ENCODE measurements around the gene NRCAM. TPM values are rescaled to one million over a fixed set of nuclear protein-coding genes. Genes with fewer than 3 reads are reported as not detected.

NRCAM gene
- total and polyA plus RNA-seq, 4 donors, result 0.17 to 3.2 (median 0.64) TPM

DNA sequence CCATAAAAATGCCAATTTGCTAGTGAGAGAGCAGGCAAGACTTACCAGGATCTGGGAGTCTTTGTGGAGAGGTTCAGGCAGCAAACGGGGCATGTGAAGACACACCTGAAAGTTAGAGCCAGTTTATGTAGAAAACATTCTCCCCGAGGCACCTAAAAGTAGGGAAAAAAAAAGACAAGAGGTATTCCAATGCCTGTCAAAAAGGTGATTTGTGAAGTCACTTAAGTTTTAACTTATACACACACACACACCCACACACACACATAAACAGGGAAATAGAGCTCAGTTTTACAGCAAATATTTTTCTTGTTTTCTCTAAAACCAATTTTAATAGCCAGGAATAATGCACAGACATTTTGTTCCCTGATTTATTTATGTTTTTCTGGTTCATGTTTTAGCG is 326.0 kb downstream of the NRCAM start, which contains the start of gene LAMB4:
Gene LAMB4 (minus strand): TSS at position 101 of the 400 bp plus-strand sequence. CDS start 7,197 bp downstream, outside the sequence.
- no peak within 1 kb of the TSS for H3K4me3 ChIP-seq (ENCODE audit: low read depth in 1 of 3, low read length in 3 of 3)
- WGBS, result 89% methylated on average over 3 of the region's 3 CpGs
- no peak within 1 kb of the TSS for H3K9ac ChIP-seq (ENCODE audit: low read depth in 1 of 2, low read length in 2 of 2)
- H3K36me3 ChIP-seq (ENCODE audit: control insufficient read depth in 4 of 4, insufficient read depth in 3 of 4, low read depth in 1 of 4, low read length in 3 of 4), result no peaks in the 10 kb centered on the region
- DNase-seq (ENCODE audit: low spot score), result no peak
- H3K9me3 ChIP-seq (ENCODE audit: control insufficient read depth in 4 of 4, low read length in 3 of 4), result no peaks in the 10 kb centered on the region
- H3K27ac ChIP-seq (ENCODE audit: low read depth in 1 of 2, low read length in 2 of 2), result no peak within 1 kb of the TSS
- H3K27me3 ChIP-seq (ENCODE audit: control insufficient read depth in 4 of 4, insufficient read depth in 4 of 4, low read length in 3 of 4), result no peaks in the 10 kb centered on the region
- H3K4me1 ChIP-seq (ENCODE audit: control insufficient read depth in 4 of 4, insufficient read depth in 4 of 4, low read length in 3 of 4), result no peaks in the 10 kb centered on the region
- TF ChIP-seq FOXA2 (IDR thresholded peaks at IDR 0.05) (no peak), NR2F2 (IDR thresholded peaks at IDR 0.05) (no peak), YY1 (IDR thresholded peaks at IDR 0.05) (no peak), HNF4A (conservative IDR thresholded peaks at IDR 0.05) (no peak), SP1 (IDR thresholded peaks at IDR 0.05) (no peak), RAD21 (IDR thresholded peaks at IDR 0.05) (no peak), EGR1 (IDR thresholded peaks at IDR 0.05; ENCODE audit: low read depth in 2 of 2) (no peak), TAF1 (conservative IDR thresholded peaks at IDR 0.05) (no peak), HNF4G (IDR thresholded peaks at IDR 0.05) (no peak), GABPA (IDR thresholded peaks at IDR 0.05 in 1 of 2, conservative IDR thresholded peaks at IDR 0.05 in 1 of 2) (no peak), JUND (IDR thresholded peaks at IDR 0.05) (no peak), RXRA (IDR thresholded peaks at IDR 0.05) (no peak)
- TF ChIP-seq, protein P1, sequence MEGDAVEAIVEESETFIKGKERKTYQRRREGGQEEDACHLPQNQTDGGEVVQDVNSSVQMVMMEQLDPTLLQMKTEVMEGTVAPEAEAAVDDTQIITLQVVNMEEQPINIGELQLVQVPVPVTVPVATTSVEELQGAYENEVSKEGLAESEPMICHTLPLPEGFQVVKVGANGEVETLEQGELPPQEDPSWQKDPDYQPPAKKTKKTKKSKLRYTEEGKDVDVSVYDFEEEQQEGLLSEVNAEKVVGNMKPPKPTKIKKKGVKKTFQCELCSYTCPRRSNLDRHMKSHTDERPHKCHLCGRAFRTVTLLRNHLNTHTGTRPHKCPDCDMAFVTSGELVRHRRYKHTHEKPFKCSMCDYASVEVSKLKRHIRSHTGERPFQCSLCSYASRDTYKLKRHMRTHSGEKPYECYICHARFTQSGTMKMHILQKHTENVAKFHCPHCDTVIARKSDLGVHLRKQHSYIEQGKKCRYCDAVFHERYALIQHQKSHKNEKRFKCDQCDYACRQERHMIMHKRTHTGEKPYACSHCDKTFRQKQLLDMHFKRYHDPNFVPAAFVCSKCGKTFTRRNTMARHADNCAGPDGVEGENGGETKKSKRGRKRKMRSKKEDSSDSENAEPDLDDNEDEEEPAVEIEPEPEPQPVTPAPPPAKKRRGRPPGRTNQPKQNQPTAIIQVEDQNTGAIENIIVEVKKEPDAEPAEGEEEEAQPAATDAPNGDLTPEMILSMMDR (IDR thresholded peaks at IDR 0.05; ENCODE audit: low read depth, low read length, missing input control), result no peak
- TF ChIP-seq, protein P2, sequence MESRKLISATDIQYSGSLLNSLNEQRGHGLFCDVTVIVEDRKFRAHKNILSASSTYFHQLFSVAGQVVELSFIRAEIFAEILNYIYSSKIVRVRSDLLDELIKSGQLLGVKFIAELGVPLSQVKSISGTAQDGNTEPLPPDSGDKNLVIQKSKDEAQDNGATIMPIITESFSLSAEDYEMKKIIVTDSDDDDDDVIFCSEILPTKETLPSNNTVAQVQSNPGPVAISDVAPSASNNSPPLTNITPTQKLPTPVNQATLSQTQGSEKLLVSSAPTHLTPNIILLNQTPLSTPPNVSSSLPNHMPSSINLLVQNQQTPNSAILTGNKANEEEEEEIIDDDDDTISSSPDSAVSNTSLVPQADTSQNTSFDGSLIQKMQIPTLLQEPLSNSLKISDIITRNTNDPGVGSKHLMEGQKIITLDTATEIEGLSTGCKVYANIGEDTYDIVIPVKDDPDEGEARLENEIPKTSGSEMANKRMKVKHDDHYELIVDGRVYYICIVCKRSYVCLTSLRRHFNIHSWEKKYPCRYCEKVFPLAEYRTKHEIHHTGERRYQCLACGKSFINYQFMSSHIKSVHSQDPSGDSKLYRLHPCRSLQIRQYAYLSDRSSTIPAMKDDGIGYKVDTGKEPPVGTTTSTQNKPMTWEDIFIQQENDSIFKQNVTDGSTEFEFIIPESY (IDR thresholded peaks at IDR 0.05), result no peak
- TF ChIP-seq, protein P3, sequence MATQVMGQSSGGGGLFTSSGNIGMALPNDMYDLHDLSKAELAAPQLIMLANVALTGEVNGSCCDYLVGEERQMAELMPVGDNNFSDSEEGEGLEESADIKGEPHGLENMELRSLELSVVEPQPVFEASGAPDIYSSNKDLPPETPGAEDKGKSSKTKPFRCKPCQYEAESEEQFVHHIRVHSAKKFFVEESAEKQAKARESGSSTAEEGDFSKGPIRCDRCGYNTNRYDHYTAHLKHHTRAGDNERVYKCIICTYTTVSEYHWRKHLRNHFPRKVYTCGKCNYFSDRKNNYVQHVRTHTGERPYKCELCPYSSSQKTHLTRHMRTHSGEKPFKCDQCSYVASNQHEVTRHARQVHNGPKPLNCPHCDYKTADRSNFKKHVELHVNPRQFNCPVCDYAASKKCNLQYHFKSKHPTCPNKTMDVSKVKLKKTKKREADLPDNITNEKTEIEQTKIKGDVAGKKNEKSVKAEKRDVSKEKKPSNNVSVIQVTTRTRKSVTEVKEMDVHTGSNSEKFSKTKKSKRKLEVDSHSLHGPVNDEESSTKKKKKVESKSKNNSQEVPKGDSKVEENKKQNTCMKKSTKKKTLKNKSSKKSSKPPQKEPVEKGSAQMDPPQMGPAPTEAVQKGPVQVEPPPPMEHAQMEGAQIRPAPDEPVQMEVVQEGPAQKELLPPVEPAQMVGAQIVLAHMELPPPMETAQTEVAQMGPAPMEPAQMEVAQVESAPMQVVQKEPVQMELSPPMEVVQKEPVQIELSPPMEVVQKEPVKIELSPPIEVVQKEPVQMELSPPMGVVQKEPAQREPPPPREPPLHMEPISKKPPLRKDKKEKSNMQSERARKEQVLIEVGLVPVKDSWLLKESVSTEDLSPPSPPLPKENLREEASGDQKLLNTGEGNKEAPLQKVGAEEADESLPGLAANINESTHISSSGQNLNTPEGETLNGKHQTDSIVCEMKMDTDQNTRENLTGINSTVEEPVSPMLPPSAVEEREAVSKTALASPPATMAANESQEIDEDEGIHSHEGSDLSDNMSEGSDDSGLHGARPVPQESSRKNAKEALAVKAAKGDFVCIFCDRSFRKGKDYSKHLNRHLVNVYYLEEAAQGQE (IDR thresholded peaks at IDR 0.05), result no peak
- TF ChIP-seq, protein P4, sequence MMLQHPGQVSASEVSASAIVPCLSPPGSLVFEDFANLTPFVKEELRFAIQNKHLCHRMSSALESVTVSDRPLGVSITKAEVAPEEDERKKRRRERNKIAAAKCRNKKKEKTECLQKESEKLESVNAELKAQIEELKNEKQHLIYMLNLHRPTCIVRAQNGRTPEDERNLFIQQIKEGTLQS (IDR thresholded peaks at IDR 0.05), result no peak
- TF ChIP-seq, protein P5, sequence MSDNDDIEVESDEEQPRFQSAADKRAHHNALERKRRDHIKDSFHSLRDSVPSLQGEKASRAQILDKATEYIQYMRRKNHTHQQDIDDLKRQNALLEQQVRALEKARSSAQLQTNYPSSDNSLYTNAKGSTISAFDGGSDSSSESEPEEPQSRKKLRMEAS (IDR thresholded peaks at IDR 0.05), result no peak

All from liver (tissue), 9 donors.